ENCODE data around the gene ZBTB7A. TPM values are rescaled to one million over a fixed set of nuclear protein-coding genes. Genes with fewer than 3 reads are reported as not detected.
"Not testable (repeated sequence)": the region's sequence is repeated elsewhere in the genome, so short reads cannot be mapped to it uniquely, and the experiment has no call there.

The ZBTB7A gene
- total RNA-seq, 2 donors from 2014 or later = 29.9 to 39.6 TPM

GRCh38 chr19:4014541-4015491 lies 51.9 kb downstream of the ZBTB7A start:
- DNase-seq = peak; percentile 41 to 45
- Mint-ChIP-seq H3K36me3 (ENCODE audit: insufficient read depth in 2 of 2) (no peaks in the 10 kb centered on the region), H3K27me3 (ENCODE audit: low read depth) (no peaks in the 10 kb centered on the region), H3K27ac (no peak overlapping the region), H3K4me3 (no peak overlapping the region), H3K9me3 (no peaks in the 10 kb centered on the region), H3K4me1 (ENCODE audit: low read depth) (peaks cover 13% of the 10 kb centered on the region)
- ATAC-seq (replicated peaks in 1 of 2) = peak; percentile 28 to 36

GRCh38 chr19:4013886-4014540 lies 52.7 kb downstream of the ZBTB7A start:
- H3K9me3 Mint-ChIP-seq = no peaks in the 10 kb centered on the region

GRCh38 chr19:4012975-4013634 lies 53.6 kb downstream of the ZBTB7A start:
- no peak for ATAC-seq (replicated peaks in 1 of 2)
- H3K27me3 Mint-ChIP-seq (ENCODE audit: low read depth) = no peaks in the 10 kb centered on the region
- H3K9me3 Mint-ChIP-seq = no peaks in the 10 kb centered on the region
- H3K36me3 Mint-ChIP-seq (ENCODE audit: insufficient read depth in 2 of 2) = no peaks in the 10 kb centered on the region
- peaks cover 29% of the 10 kb centered on the region for H3K4me1 Mint-ChIP-seq (ENCODE audit: low read depth)
- no peak overlapping the region for H3K4me3 Mint-ChIP-seq
- H3K27ac Mint-ChIP-seq = no peak overlapping the region
- DNase-seq = no peak

More at GRCh38 chr19:4013886-4014540, 52.7 kb downstream of the ZBTB7A start:
- H3K27me3 Mint-ChIP-seq (ENCODE audit: low read depth) = no peaks in the 10 kb centered on the region
- no peak overlapping the region for H3K4me3 Mint-ChIP-seq
- DNase-seq = no peak
- no peak overlapping the region for H3K27ac Mint-ChIP-seq
- H3K36me3 Mint-ChIP-seq (ENCODE audit: insufficient read depth in 2 of 2) = no peaks in the 10 kb centered on the region
- ATAC-seq (replicated peaks in 1 of 2) = no peak
- peaks cover 21% of the 10 kb centered on the region for H3K4me1 Mint-ChIP-seq (ENCODE audit: low read depth)

GRCh38 chr19:4012092-4012974 lies 54.4 kb downstream of the ZBTB7A start:
- Mint-ChIP-seq H3K27me3 (ENCODE audit: low read depth) (no peaks in the 10 kb centered on the region), H3K27ac (no peak overlapping the region)
- no peak for DNase-seq

GRCh38 chr19:4011430-4011829 lies 55.3 kb downstream of the ZBTB7A start:
- not testable (repeated sequence) for H3K4me3 Mint-ChIP-seq; ATAC-seq (replicated peaks in 1 of 2); DNase-seq; H3K36me3 Mint-ChIP-seq (ENCODE audit: insufficient read depth in 2 of 2); H3K9me3 Mint-ChIP-seq; H3K27me3 Mint-ChIP-seq (ENCODE audit: low read depth)
- Mint-ChIP-seq H3K27ac (peak overlapping the region; percentile 56), H3K4me1 (ENCODE audit: low read depth) (peaks cover 33% of the 10 kb centered on the region)

More at GRCh38 chr19:4012092-4012974, 54.4 kb downstream of the ZBTB7A start:
- no peak for ATAC-seq (replicated peaks in 1 of 2)
- Mint-ChIP-seq H3K4me3 (no peak overlapping the region), H3K36me3 (ENCODE audit: insufficient read depth in 2 of 2) (peaks cover 0 to 1% of the 10 kb centered on the region in 2 donors), H3K4me1 (ENCODE audit: low read depth) (peaks cover 29% of the 10 kb centered on the region), H3K9me3 (no peaks in the 10 kb centered on the region)

- no peak for ATAC-seq (replicated peaks in 1 of 2)
- H3K4me3 Mint-ChIP-seq = no peak overlapping the region
- peaks cover 39% of the 10 kb centered on the region for H3K4me1 Mint-ChIP-seq (ENCODE audit: low read depth)
- no peaks in the 10 kb centered on the region for H3K27me3 Mint-ChIP-seq (ENCODE audit: low read depth)
- no peak overlapping the region for H3K27ac Mint-ChIP-seq
- H3K36me3 Mint-ChIP-seq (ENCODE audit: insufficient read depth in 2 of 2) = peaks cover 0 to 1% of the 10 kb centered on the region in 2 donors
- H3K9me3 Mint-ChIP-seq = no peaks in the 10 kb centered on the region
- no peak for DNase-seq
Measured at GRCh38 chr19:4010808-4011110, 55.9 kb downstream of the ZBTB7A start.

GRCh38 chr19:4009990-4010807 lies 56.5 kb downstream of the ZBTB7A start:
- H3K9me3 Mint-ChIP-seq = no peaks in the 10 kb centered on the region
- ATAC-seq (replicated peaks in 1 of 2) (no peak), DNase-seq (no peak)
- H3K27me3 Mint-ChIP-seq (ENCODE audit: low read depth) = no peaks in the 10 kb centered on the region
- no peak overlapping the region for H3K4me3 Mint-ChIP-seq
- peaks cover 0 to 1% of the 10 kb centered on the region in 2 donors for H3K36me3 Mint-ChIP-seq (ENCODE audit: insufficient read depth in 2 of 2)
- no peak overlapping the region for H3K27ac Mint-ChIP-seq
- H3K4me1 Mint-ChIP-seq (ENCODE audit: low read depth) = peaks cover 39% of the 10 kb centered on the region

GRCh38 chr19:4007836-4008539 lies 58.7 kb downstream of the ZBTB7A start:
- peak; percentile 42 to 49 for DNase-seq
- Mint-ChIP-seq H3K4me1 (ENCODE audit: low read depth) (peaks cover 37% of the 10 kb centered on the region), H3K27me3 (ENCODE audit: low read depth) (no peaks in the 10 kb centered on the region), H3K36me3 (ENCODE audit: insufficient read depth in 2 of 2) (peaks cover 0 to 1% of the 10 kb centered on the region in 2 donors), H3K9me3 (no peaks in the 10 kb centered on the region), H3K4me3 (peak overlapping the region; percentile 88 to 91), H3K27ac (peak overlapping the region; percentile 72)
- no peak for ATAC-seq (replicated peaks in 1 of 2)

- Mint-ChIP-seq H3K4me1 (ENCODE audit: low read depth) (peaks cover 29% of the 10 kb centered on the region), H3K36me3 (ENCODE audit: insufficient read depth in 2 of 2) (peaks cover 0 to 1% of the 10 kb centered on the region in 2 donors), H3K9me3 (no peaks in the 10 kb centered on the region), H3K27me3 (ENCODE audit: low read depth) (no peaks in the 10 kb centered on the region), H3K4me3 (peak within 1 kb of the TSS; percentile 88 to 91), H3K27ac (peak within 1 kb of the TSS; percentile 72)
- peak; percentile 96 to 97 for DNase-seq
- ATAC-seq (replicated peaks in 1 of 2) = peak; percentile 95 to 96
Measured at GRCh38 chr19:4007021-4007835, 59.5 kb downstream of the ZBTB7A start, which contains the start of gene PIAS4. TSS of gene PIAS4 (plus strand) at chr19:4007736. CDS start at chr19:4007761, 25 bp downstream.

- Mint-ChIP-seq H3K4me1 (ENCODE audit: low read depth) (peaks cover 29% of the 10 kb centered on the region), H3K27ac (peak overlapping the region; percentile 55), H3K4me3 (peak overlapping the region in 1 of 2 donors; percentile 30)
- not testable (repeated sequence) for ATAC-seq (replicated peaks in 1 of 2); DNase-seq; H3K27me3 Mint-ChIP-seq (ENCODE audit: low read depth); H3K9me3 Mint-ChIP-seq; H3K36me3 Mint-ChIP-seq (ENCODE audit: insufficient read depth in 2 of 2)
Measured at GRCh38 chr19:4005436-4005835, 61.3 kb downstream of the ZBTB7A start.

- not testable (repeated sequence) for H3K4me3 Mint-ChIP-seq; H3K27ac Mint-ChIP-seq; H3K27me3 Mint-ChIP-seq (ENCODE audit: low read depth); ATAC-seq (replicated peaks in 1 of 2); H3K4me1 Mint-ChIP-seq (ENCODE audit: low read depth); DNase-seq; H3K9me3 Mint-ChIP-seq; H3K36me3 Mint-ChIP-seq (ENCODE audit: insufficient read depth in 2 of 2)
Measured at GRCh38 chr19:4000798-4001197, 65.9 kb downstream of the ZBTB7A start.

All from activated T-cell treated with anti-CD3 and anti-CD28 coated beads, Interleukin-2, amount 50 U/mL, for 72 hours (primary cell).